Stimulated activated CD4-positive, alpha-beta T cell treated with anti-CD3 and anti-CD28 coated beads, Interleukin-1b, Interleukin-23, amount 100 ng/mL, for 24 hours (primary cell): ENCODE data around the gene SRRM2.

Experiments
- DNase-seq, 4 experiments: peaks; one replicate each; pipeline ENCODE4 v3.0.0-alpha.2; 2020; ENCODE audit warnings: low read depth in 4 of 4, low spot score in 1 of 4

The SRRM2 gene

DNA sequence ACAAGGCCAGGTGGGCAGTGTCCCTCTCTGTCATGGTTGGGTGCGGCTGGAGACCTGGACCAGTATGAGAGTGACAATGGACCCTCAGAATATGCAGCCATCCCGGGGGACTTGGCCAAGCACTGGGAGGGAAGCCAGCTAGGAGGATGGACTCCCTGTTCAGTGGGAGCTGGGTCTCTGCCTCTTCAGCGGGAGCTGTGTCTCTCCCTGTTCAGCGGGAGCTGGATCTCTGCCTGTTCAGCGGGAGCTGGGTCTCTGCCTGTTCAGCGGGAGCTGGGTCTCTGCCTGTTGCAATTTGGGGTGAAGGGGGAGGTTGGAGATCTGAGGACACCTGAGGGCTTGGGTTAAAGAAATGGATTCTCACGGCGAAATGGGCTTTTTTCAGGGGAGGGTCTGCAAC, 38.7 kb downstream of the SRRM2 start:
- DNase-seq, result no peak

DNA sequence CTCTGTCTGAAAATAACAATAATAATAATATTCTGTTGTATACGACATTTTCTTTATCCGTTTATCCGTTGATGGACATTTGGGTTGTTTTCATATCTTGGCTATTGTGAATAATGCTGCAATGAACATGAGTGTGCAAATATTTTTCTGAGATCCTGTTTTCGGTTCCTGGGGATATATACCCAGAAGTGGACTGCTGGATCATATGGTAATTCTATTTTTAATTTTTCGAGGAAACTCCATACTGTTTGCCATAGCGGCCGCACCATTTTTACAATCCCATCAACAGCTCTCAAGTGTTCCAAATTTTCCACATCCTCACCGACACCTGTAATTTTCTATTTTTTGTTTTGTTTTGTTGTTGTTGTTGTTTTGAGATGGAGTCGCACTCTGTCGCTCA, 40.5 kb downstream of the SRRM2 start:
- DNase-seq, result no peak

DNA sequence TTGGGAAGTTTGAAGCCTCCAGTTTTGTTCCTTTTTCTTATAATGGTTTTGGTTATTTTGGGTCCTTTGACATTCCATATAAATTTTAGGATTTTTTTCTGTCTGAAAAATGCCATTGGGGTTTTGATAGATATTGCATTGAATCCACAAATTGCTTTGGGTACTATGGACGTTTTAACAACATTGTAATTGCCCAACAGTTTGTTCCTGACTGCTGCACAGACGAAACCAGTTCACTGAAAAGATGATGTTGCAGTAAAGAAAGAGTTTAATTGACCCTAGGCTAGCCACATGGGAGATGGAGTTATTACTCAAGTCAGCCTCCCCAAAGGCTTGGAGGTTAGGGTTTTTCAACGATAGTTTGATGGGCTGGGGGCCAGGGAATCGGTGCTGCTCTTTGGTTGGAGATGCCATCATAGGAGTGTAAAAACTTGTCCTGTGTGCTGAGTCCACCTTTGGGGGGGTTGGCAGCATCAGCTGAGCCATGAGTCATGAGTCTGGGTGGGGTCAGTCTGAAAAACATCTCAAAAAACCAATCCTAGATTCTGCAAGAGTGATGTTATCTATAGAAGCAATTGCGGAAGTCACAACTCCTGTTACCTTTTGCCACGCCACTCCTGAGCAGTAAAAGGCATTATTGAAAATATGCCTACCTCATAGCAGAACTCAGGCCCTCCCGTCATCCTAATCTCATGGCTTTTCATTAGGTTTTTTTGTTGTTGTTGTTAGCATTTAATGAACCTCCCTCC, 43.1 kb downstream of the SRRM2 start:
- DNase-seq, result no peak

DNA sequence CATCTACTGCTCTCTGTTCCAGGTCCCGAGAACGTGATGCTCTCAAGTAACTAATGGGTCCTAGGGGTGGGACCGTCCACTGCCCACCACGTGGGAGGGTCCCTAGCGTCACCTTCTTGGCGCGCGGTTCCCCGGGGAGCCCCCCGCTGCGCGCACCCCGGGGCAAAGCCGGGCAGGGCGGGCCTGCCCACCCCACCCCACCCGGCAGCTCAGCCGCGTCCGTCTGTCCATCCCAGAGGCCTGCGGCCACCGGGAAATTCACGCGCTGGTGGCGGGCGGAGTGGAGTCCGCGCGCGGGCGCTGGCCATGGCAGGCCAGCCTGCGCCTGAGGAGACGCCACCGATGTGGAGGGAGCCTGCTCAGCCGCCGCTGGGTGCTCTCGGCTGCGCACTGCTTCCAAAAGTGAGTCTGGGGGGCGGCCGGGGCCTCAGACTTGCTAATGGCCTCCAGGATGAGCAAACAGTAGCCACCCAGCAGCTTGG, 46.3 kb downstream of the SRRM2 start:
- DNase-seq, result no peak

DNA sequence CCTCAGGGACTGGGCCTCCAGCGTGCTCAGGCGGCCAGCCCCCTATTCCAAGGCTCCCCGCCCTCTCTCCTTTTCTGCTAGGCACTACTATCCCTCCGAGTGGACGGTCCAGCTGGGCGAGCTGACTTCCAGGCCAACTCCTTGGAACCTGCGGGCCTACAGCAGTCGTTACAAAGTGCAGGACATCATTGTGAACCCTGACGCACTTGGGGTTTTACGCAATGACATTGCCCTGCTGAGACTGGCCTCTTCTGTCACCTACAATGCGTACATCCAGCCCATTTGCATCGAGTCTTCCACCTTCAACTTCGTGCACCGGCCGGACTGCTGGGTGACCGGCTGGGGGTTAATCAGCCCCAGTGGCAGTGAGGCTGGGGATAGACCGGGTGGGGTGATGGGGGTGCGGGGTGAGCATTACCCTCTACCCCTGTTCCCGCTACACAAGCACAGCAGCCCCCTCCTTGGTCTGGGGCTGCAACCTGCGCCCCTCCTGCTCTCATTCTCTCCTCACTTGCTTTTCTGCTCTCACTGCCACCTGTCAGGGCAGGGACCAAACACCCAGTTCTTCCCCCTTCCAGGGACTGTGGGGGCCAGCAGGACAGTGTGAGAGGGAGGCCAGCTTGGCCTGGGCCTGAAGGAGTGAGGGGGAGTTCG, 46.9 kb downstream of the SRRM2 start:
- DNase-seq, result no peak

DNA sequence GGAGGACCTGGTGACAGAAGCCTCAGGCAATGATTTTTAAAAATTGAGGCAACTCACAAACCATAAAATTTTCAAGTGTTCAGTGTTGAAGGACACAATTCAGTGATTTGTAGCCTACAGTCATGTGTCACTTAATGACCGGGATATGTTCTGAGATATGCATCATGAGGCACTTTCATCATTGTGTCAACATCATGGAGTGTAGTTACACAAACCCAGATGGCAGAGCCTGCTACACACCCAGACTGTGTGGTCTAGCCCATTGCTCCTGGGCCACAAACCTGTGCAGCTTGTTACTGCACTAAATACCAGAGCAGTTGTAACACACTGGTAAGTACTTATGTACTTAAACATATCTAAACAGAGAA, 47.4 kb downstream of the SRRM2 start:
- no peak for DNase-seq

DNA sequence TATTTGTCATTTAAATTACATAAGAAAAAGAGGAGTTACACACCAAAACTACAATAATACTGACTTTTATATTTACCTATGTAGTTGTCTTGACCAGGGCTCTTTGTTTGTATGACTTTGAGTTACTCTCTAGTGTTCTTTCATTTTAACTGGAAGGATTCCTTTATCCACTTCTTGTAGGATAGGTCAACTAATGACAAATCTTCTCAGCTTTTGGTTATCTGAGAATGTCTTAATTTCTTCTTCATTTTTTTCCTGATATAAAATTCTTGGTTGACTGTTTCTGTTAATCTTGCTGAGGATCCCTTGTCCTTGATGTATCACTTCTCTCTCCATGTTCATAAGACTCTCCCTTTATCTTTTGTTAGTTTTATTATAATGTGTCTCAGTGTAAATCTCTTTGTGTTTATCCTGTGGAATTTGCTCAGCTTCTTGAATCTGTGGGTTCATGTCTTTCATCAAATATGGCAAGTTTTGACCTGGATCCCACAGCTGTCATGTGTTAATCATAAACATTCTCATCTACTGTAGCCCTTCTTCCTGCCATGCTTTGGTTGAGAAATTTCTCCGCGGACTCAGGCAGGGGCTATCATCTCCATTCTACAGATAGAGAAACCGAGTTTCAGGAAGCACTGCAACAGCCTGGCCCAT, 51.2 kb downstream of the SRRM2 start:
- DNase-seq, result no peak

DNA sequence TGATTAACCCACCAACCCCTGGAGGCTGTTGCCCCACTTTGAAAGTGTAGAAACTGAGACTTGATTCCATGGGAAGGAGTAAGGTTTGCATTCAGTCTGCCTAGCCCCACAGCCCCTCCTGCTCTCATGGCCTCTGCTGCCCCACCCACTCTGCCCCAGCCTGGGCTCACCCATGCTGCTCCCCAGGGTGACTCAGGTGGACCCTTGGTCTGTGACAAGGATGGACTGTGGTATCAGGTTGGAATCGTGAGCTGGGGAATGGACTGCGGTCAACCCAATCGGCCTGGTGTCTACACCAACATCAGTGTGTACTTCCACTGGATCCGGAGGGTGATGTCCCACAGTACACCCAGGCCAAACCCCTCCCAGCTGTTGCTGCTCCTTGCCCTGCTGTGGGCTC, 52.3 kb downstream of the SRRM2 start:
- DNase-seq, result no peak

DNA sequence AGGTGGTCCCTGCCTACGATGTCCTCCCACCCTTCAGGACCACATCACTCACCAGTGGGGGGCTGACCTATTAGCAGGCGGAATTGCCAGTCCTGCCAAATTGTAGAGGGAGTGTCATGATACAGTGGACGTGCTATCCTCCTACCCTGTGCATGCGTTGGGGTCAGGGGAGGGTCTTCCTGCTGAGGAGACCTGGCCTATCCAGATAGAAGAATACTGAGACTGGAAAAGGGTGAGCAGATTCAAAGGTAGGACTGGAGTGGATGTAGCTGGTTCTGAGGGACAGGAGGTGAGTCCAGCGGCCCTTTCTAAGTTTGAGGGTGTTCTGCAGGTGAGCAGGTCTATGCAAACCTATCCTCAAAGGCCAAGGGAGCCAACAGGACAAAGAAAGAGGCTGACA, 53.8 kb downstream of the SRRM2 start:
- no peak for DNase-seq

DNA sequence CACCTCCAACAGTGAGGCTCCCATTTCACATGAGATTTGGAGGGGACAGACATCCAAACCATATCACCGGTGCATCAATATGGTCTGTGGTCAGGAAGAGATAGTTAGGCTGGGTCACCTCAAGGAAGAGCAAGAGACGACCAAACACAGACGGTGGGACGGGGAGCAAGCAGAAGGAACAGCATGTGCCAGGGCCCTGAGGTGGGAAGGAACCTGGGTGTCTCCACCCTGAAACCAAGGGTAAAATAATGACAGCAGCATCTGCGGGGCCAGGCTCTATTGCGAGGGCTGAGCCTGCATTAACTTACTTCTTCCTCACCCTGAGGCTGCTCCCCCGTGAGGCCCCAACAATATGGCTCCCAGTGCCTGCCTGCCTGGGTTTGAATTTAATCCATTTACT, 55.7 kb downstream of the SRRM2 start:
- DNase-seq, result no peak

DNA sequence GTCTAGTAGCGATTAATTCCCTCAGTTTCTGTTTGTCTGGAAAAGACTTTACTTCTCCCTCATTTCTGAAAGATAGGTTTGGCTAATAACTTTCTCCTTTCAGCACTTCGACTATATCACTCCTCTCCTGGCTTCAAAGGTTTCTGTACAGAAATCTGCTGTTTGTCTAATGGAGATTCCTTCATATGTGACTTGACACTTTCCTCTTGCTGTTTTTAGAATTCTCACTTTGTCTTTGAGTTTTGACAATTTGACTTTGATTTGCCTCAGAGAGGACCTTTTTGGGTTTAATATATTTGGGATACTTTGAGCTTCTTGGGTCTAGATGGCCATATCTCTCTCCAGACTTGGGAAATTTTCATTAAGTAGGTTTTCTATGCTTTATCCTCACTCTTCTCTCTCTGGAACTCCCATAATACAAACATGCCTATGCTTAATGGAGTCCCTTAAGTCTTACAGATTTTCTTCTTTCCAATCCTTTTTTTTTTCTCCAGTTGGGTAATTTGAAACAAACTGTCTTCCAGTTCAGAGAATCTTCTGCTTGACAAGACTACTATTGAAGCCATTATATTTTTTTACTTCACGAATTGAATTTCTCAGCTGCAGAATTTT, 56.8 kb downstream of the SRRM2 start:
- DNase-seq, result no peak

DNA sequence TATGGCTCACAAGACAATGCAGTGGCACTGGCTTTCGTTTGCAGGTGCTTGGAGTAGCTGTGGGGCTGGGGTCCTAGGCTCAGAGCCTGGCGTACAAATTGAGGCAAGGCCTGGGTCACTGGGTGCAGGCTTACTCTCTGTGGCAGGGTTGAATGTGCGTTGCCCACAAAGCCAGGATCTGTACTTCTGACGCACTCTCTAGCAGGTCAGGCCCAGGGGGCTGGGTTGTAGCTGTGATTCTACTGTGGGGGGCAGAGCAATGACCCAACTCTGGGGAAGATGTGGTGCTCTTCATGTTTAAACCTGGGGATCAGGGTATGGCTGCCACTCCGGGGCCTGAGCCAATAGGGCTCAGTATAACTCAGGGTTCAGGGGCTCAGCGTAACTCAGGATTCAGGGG, 58.2 kb downstream of the SRRM2 start:
- DNase-seq, result no peak

DNA sequence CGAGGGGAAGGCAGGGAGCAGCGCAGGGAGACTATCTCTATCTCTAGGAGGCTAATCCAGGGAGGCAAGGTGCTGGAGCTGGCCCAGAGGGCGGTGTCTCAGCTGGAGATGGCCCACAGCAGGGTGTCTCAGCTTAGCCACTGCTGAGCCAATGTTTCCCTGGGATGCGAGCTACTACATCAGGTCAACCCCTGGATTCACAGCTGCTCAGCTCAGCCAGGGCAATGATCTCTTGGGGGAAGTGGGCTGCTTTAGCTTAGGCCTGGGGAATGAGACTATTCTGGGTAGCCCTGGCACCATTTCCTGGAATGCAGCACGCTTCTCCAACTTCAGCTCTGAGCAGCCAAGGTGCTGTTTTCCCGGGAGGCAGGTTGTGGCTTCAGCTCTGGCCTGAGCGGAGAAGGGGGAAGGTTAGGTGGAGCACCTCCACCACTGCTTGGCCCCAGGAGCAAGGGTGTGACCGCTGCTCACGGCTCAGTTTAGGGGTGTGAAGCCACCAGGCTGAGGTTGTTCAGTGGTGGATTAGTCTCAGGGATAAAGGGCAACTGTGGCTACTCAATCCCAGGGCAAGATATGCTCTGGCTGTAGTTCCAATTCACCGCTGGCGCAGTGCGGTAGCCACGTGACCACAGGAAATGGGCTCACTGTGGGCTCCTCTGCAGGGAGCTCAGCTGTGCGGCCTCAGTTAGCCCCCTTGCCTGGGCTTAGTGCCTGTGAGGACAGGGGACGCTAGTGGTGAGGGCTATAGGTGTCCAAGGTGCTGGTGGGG, 59.4 kb downstream of the SRRM2 start:
- no peak for DNase-seq

DNA sequence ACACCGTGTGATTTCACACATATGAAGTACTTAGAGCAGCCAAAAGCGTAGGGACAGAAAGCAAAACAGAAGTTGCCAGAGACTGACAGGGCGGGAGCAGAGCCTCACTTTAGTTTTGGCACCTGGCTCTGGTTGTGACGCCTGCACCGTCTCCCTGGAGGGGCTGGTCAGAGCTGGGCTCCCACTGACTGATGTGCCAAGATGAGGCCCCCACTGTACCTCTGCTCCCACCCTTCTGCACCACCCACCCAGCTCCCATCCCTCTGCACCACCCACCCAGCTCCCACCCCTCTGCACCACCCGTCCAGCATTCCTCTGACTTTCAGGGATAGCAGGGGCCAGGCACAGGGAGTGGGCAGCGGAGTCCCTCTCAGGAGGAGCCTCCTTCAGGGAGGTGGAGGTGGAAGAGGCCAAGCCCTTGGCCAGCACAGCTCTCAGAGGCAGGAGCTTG, 61.4 kb downstream of the SRRM2 start:
- DNase-seq, result no peak

DNA sequence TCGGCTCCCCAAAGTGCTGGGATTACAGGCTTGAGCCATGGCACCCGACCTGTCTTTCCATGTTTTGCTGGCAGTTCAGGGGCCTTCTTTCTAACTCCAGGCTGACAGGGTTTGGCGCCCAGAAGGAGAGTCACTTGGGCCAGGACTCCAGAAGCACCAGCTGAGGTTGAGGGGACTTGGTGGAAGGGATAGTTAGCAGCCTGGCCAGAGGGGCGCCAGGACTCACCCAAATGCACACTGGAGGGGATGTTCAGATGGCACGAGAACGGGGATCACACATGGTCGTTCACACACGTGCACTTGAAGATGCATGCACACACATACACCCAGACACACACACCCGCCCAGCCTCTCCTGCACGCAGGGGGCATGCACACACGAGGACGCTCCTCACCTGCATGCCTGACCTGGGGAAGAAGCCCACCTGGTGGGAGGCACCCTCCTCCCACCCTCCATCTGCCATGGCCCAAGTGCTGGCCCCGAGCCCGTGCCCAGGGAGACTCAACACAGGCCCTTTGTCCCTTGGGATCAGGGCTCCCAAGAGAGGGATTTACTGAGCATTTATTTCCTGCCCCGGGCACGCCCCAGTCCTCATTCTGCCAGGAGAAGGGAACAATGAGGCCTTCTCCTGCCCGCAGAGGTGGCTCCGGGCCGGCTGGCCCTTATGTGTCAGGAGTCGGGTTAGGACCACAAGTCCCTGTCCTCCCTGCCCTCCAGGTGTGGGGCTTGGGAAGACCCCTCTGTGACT, 62.3 kb downstream of the SRRM2 start:
- no peak for DNase-seq

DNA sequence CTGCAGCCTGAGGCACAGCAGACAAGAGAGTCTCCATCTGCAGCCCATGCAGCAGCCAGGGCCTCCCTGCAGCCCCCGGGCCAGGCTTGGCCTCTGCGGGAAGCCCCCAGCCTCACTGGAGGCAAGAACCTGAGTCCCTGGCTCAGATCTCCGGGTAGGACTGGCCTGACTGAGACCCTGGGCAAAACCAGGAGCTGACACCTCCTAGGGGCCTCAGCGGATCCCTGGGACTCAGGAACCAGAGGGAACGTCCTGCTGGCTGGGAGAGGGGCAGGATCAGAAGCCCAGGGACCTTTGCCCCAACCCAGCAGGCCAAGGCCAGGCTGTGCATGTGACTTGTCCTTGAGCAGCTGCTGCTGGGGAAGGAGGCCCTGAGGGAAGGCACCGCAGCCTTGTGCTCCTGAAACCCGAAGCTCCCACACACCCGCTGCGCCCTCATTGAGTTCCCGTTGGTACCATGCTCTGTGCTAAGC, 62.9 kb downstream of the SRRM2 start:
- DNase-seq, result no peak

DNA sequence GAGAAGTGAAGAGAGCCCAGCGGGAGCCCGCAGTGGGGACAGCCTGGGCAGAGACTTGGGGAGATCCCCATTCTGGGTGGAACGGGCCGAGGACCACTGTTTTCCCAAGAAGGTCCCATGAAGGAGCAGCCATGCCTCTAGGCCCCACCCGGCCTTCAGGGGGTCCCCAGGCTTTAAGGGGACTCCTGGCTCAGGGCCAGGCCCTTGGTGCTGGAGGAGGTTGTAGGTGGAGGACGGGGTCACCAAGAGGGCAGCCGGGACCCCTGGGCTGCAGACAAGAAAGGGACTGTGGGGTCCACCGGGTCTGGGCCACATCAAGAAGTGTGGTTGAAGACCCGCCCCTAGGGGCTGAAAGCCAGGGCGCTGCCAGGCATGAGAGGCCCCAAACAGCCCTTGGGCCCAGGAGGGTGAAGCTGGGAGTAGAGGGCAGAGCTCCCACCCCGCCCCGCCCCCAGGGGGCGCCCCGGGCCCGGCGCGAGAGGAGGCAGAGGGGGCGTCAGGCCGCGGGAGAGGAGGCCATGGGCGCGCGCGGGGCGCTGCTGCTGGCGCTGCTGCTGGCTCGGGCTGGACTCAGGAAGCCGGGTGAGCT, 64.4 kb downstream of the SRRM2 start, which contains the start of gene PRSS21:
PRSS21 (plus strand) TSS at position 487 of the 589 bp plus-strand sequence; CDS start at position 519, 32 bp downstream.
- DNase-seq, result no peak

DNA sequence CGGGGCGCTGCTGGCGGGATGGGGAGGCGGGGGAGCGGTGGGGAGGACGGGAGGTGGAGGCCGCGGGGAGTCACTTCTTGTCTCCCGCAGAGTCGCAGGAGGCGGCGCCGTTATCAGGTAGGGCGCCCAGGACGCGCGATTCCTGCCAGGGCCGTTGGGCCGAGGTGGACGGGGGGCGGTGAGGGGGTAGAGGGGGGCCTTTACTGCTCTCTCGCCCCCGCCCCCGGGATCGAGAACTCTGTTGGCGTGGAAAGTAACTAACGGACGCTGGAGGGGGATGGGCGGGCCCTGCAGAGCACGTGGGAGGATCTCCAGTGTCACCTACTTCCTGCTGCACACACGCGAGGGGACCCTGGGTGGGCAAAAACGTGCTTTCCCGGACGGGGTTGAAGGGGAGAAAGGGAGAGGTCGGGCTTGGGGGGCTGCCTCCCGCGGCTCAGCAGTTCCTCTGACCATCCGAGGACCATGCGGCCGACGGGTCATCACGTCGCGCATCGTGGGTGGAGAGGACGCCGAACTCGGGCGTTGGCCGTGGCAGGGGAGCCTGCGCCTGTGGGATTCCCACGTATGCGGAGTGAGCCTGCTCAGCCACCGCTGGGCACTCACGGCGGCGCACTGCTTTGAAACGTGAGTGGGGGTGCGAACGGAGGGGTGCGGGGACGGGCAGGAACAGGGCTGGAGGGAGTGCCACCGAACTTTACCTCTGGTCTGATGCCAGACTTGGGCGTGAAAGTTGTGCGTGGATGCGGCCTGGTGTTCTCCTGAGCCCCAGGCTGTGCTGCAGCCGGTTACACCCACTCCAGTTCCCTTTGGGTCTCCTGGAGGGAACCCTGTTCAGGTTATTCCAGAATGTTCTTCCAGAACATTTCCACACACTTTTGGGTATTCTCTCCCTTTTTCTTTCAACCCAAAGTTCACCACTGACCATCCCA, 65.2 kb downstream of the SRRM2 start:
- no peak for DNase-seq
